HG03378 (cell line): ENCODE data around the gene VDR.
"Not testable (repeated sequence)": the region's sequence is repeated elsewhere in the genome, so short reads cannot be mapped to it uniquely, and the experiment has no call there.

Experiments
- ATAC-seq: cut with Tn5 transposase; IDR thresholded peaks from one replicate; pipeline ENCODE4 v1.9.1; 2021; ENCODE audit warnings: mild to moderate bottlenecking, moderate library complexity; ENCODE audit not compliant: unreplicated experiment

VDR gene

GRCh38 chr12:47817272-47818006, 87.4 kb downstream of the VDR start:
- ATAC-seq: no peak

GRCh38 chr12:47816403-47817271, 88.2 kb downstream of the VDR start:
- no peak for ATAC-seq

- not testable (repeated sequence) for ATAC-seq
Observed at GRCh38 chr12:47815447-47815846, 89.3 kb downstream of the VDR start.

GRCh38 chr12:47814539-47815170, 90.1 kb downstream of the VDR start:
- no peak for ATAC-seq

- ATAC-seq: peak; percentile 40
Observed at GRCh38 chr12:47813511-47814196, 91.1 kb downstream of the VDR start.

- peak; percentile 42 for ATAC-seq
Observed at GRCh38 chr12:47812797-47813510, 91.8 kb downstream of the VDR start.

- no peak for ATAC-seq
Observed at GRCh38 chr12:47811581-47812484, 93.0 kb downstream of the VDR start.

- no peak for ATAC-seq
Observed at GRCh38 chr12:47811072-47811396, 93.8 kb downstream of the VDR start.

- not testable (repeated sequence) for ATAC-seq
Observed at GRCh38 chr12:47809518-47809917, 95.3 kb downstream of the VDR start.

GRCh38 chr12:47808574-47809365, 96.0 kb downstream of the VDR start:
- no peak for ATAC-seq

GRCh38 chr12:47808050-47808449, 96.7 kb downstream of the VDR start:
- no peak for ATAC-seq

GRCh38 chr12:47807338-47807737, 97.5 kb downstream of the VDR start:
- no peak for ATAC-seq

- ATAC-seq: no peak
Observed at GRCh38 chr12:47805417-47805816, 99.4 kb downstream of the VDR start.

GRCh38 chr12:47804171-47804570, 100.6 kb downstream of the VDR start:
- ATAC-seq: no peak

GRCh38 chr12:47803191-47803875, 101.5 kb downstream of the VDR start:
- no peak for ATAC-seq

- no peak for ATAC-seq
Observed at GRCh38 chr12:47802312-47802711, 102.5 kb downstream of the VDR start.

GRCh38 chr12:47801904-47802246, 102.9 kb downstream of the VDR start:
- ATAC-seq: no peak

- no peak for ATAC-seq
Observed at GRCh38 chr12:47801170-47801903, 103.5 kb downstream of the VDR start.
